T-helper 17 cell (primary cell): Measurements from ENCODE around the gene IZUMO4. TPM values are rescaled to one million over a fixed set of nuclear protein-coding genes. Genes with fewer than 3 reads are reported as not detected.

Experiments used
- total RNA-seq, 4 donors: library from RNA in 2 of 4; stranded (reverse) in 2 of 4; gene quantifications; one replicate each; pipeline ENCODE4 v1.2.3 and lab custom pipeline; 2022 to 2026

Gene IZUMO4
- total RNA-seq, 2 donors from 2014 or later: 12.3 to 19.8 TPM

Other genes starting within 250 kb of the IZUMO4 start
- 100 to 1,000 TPM in 1 of 2 donors, 10 to 100 TPM in 1; 98.7 to 107 TPM for gene REXO1, start 248.4 kb upstream of the IZUMO4 start, total RNA-seq
- 10 to 100 TPM; 37.9 to 46.5 TPM for gene KLF16, start 233.3 kb upstream of the IZUMO4 start, total RNA-seq
- gene ABHD17A, start 211.4 kb upstream of the IZUMO4 start, total RNA-seq: 100 to 1,000 TPM; 121 to 125 TPM
- gene ADAT3, start 191.5 kb upstream of the IZUMO4 start, total RNA-seq: 1 to 10 TPM; 6.4 to 8.5 TPM
- 10 to 100 TPM; 19.2 to 20.7 TPM for gene SCAMP4, start 191.5 kb upstream of the IZUMO4 start, total RNA-seq
- gene CSNK1G2, start 155.7 kb upstream of the IZUMO4 start, total RNA-seq: 100 to 1,000 TPM; 110 to 117 TPM
- gene BTBD2, start 81.2 kb upstream of the IZUMO4 start, total RNA-seq: 10 to 100 TPM; 53.4 to 64.6 TPM
- 100 to 1,000 TPM; 256 to 288 TPM for gene MKNK2, start 45.7 kb upstream of the IZUMO4 start, total RNA-seq
- gene MOB3A, start 589 bp upstream of the IZUMO4 start, total RNA-seq: 100 to 1,000 TPM; 108 to 162 TPM
- gene AP3D1, start 54.7 kb downstream of the IZUMO4 start, total RNA-seq: 10 to 100 TPM; 82.2 to 86.0 TPM
- 10 to 100 TPM; 32.3 to 42.1 TPM for gene DOT1L, start 67.0 kb downstream of the IZUMO4 start, total RNA-seq
- gene PLEKHJ1, start 139.4 kb downstream of the IZUMO4 start, total RNA-seq: 10 to 100 TPM; 38.6 to 40.2 TPM
- gene SF3A2, start 139.9 kb downstream of the IZUMO4 start, total RNA-seq: 100 to 1,000 TPM; 119 to 135 TPM
- gene AMH, start 152.4 kb downstream of the IZUMO4 start, total RNA-seq: 1 to 10 TPM in 1 of 2 donors, under 1 TPM in 1; 0.50 to 2.7 TPM
- gene JSRP1, start 159.5 kb downstream of the IZUMO4 start, total RNA-seq: 1 to 10 TPM in 1 of 2 donors, under 1 TPM in 1; 0.55 to 1.0 TPM
- not detected for gene PEAK3, start 185.3 kb downstream of the IZUMO4 start, total RNA-seq
- under 1 TPM; 0.20 to 0.29 TPM for gene LINGO3, start 211.2 kb downstream of the IZUMO4 start, total RNA-seq
- gene LSM7, start 231.7 kb downstream of the IZUMO4 start, total RNA-seq: 10 to 100 TPM; 71.5 to 72.2 TPM
- 10 to 100 TPM; 73.2 to 86.1 TPM for gene SPPL2B, start 231.8 kb downstream of the IZUMO4 start, total RNA-seq